ENCODE results near the gene PARP11.

- no peak for TF ChIP-seq CTCF (IDR thresholded peaks at IDR 0.05; ENCODE audit: low read depth, low read length, poor library complexity, severe bottlenecking)
- no peak for TF ChIP-seq EZH2phosphoT487 (IDR thresholded peaks at IDR 0.05; ENCODE audit: borderline replicate concordance, low read length)
Observed at GRCh38 chr12:3901116-3901515, 27.9 kb upstream of the PARP11 start.
